Measurements from ENCODE around the gene SLC6A18.
"Not testable (repeated sequence)": the region's sequence is repeated elsewhere in the genome, so short reads cannot be mapped to it uniquely, and the experiment has no call there.

Gene SLC6A18

DNA sequence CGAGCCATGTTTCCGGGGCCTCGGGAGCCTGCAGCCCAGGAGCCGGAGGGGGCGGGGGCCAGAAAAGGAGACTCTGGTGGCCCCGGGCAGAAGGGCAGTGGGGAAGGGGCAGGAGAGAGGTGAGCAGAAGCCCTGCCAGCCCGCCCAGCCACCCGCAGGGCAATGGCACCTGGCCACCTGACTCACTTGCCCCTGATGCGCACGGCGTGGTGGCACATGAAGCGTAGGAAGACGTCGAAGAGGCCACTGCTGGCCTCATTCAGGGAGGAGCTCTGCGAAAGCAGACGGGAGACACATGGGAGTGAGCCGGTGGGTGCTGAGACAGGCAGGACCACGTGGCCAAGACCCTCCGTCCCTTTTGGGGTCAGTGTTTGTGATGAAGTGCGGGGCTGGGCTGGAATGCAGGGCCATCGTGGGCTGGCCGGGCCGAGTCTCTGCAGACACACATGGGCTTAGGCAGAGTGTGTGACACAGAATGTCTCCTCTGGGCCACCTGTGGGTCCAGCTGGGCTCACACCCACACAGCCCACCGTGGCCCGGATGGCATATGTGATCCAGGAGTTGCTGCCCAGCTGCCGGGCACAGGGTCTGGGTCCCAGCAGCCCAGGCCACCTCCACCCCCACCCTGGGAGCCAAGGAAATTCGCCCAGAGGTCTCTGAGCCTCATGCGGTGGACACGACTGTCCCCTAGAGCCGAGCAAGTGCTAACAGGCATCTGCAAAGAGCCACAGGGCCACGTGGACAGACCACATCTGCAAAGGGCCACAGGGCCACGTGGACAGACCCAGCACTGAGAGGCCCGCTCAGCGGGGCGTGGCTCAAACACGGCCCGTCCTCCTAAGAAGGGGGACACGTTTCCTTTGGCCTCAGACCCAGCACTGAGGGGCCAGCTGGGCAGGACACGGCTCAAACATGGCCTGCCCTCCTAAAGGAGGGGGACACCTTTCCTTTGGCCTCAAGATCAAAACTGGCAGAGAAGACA lies 46.0 kb downstream of the SLC6A18 start:
- Histone ChIP-seq H3K4me2 (ENCODE audit: low read length) (no peak overlapping the region), H3K79me2 (ENCODE audit: low read length) (no peaks in the 10 kb centered on the region), H3K27me3 (ENCODE audit: low read depth, low read length) (no peaks in the 10 kb centered on the region), H3K9me3 (ENCODE audit: insufficient read depth, low read length) (no peaks in the 10 kb centered on the region), H3K4me3 (ENCODE audit: low read length) (no peak overlapping the region), H3K4me1 (ENCODE audit: low read length) (no peaks in the 10 kb centered on the region), H3K9ac (ENCODE audit: low read length) (no peak overlapping the region), H4K20me1 (ENCODE audit: insufficient read depth, low read length) (no peaks in the 10 kb centered on the region), H2AFZ (ENCODE audit: low read depth, low read length) (no peak overlapping the region), H3K36me3 (replicated peaks; ENCODE audit: low read depth, low read length) (no peaks in the 10 kb centered on the region), H3K27ac (ENCODE audit: low read length) (no peak overlapping the region)
- TF ChIP-seq, protein P1, sequence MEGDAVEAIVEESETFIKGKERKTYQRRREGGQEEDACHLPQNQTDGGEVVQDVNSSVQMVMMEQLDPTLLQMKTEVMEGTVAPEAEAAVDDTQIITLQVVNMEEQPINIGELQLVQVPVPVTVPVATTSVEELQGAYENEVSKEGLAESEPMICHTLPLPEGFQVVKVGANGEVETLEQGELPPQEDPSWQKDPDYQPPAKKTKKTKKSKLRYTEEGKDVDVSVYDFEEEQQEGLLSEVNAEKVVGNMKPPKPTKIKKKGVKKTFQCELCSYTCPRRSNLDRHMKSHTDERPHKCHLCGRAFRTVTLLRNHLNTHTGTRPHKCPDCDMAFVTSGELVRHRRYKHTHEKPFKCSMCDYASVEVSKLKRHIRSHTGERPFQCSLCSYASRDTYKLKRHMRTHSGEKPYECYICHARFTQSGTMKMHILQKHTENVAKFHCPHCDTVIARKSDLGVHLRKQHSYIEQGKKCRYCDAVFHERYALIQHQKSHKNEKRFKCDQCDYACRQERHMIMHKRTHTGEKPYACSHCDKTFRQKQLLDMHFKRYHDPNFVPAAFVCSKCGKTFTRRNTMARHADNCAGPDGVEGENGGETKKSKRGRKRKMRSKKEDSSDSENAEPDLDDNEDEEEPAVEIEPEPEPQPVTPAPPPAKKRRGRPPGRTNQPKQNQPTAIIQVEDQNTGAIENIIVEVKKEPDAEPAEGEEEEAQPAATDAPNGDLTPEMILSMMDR (IDR thresholded peaks at IDR 0.05; ENCODE audit: low read depth, low read length), result no peak
- TF ChIP-seq EZH2phosphoT487 (IDR thresholded peaks at IDR 0.05; ENCODE audit: low read depth), result no peak

DNA sequence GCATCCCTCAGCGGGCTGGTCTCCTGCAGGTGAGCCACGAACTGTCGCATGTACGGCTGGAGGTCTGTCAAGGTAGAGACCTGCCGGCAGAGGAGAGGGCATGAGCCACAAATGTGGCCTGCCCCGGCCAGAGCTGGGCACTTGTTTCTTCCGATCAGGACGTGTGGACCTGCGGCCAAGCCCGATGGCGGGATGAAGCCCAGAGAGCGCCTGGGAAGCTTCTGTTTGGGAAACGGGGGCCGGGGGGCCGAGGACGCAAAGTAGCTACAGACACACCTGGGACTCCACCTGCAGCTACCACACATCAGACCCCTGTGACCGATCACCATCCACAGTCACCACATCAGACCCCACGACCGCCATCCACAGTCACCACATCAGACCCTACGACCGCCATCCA lies 47.0 kb downstream of the SLC6A18 start:
- H3K4me2 ChIP-seq (ENCODE audit: low read length), result no peak overlapping the region
- H3K27ac ChIP-seq (ENCODE audit: low read length), result no peak overlapping the region
- no peaks in the 10 kb centered on the region for H3K79me2 ChIP-seq (ENCODE audit: low read length)
- no peaks in the 10 kb centered on the region for H3K27me3 ChIP-seq (ENCODE audit: low read depth, low read length)
- no peaks in the 10 kb centered on the region for H3K4me1 ChIP-seq (ENCODE audit: low read length)
- H2AFZ ChIP-seq (ENCODE audit: low read depth, low read length), result no peak overlapping the region
- no peak for TF ChIP-seq EZH2phosphoT487 (IDR thresholded peaks at IDR 0.05; ENCODE audit: low read depth)
- TF ChIP-seq, protein P1 (IDR thresholded peaks at IDR 0.05; ENCODE audit: low read depth, low read length), result no peak
- no peaks in the 10 kb centered on the region for H3K36me3 ChIP-seq (replicated peaks; ENCODE audit: low read depth, low read length)
- H3K9me3 ChIP-seq (ENCODE audit: insufficient read depth, low read length), result no peaks in the 10 kb centered on the region
- H3K9ac ChIP-seq (ENCODE audit: low read length), result no peak overlapping the region
- no peak overlapping the region for H3K4me3 ChIP-seq (ENCODE audit: low read length)
- no peaks in the 10 kb centered on the region for H4K20me1 ChIP-seq (ENCODE audit: insufficient read depth, low read length)

DNA sequence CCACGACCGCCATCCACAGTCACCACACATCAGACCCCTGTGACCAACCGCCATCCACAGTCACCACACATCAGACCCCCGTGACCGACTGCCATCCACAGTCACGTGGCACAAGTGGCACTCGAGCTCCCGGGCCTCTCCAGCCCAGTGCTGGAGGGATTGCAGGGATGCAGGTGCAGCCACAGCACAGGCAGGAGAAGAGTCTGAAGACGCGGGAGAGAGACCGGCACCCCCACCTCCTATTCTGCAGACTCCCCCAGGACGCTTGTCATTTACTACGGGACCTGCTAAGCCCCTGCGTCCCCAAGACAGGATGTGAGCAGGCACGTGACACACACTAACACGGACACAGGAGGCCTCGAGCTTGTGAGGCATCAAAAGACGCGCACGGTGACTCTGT lies 48.6 kb downstream of the SLC6A18 start:
- H3K9me3 ChIP-seq (ENCODE audit: insufficient read depth, low read length), result no peaks in the 10 kb centered on the region
- no peaks in the 10 kb centered on the region for H4K20me1 ChIP-seq (ENCODE audit: insufficient read depth, low read length)
- TF ChIP-seq, protein P1 (IDR thresholded peaks at IDR 0.05; ENCODE audit: low read depth, low read length), result no peak
- no peak for TF ChIP-seq EZH2phosphoT487 (IDR thresholded peaks at IDR 0.05; ENCODE audit: low read depth)
- H3K27me3 ChIP-seq (ENCODE audit: low read depth, low read length), result no peaks in the 10 kb centered on the region
- H3K4me3 ChIP-seq (ENCODE audit: low read length), result no peak overlapping the region
- no peaks in the 10 kb centered on the region for H3K79me2 ChIP-seq (ENCODE audit: low read length)
- no peak overlapping the region for H3K4me2 ChIP-seq (ENCODE audit: low read length)
- H2AFZ ChIP-seq (ENCODE audit: low read depth, low read length), result no peak overlapping the region
- H3K9ac ChIP-seq (ENCODE audit: low read length), result no peak overlapping the region
- no peaks in the 10 kb centered on the region for H3K36me3 ChIP-seq (replicated peaks; ENCODE audit: low read depth, low read length)
- no peak overlapping the region for H3K27ac ChIP-seq (ENCODE audit: low read length)
- H3K4me1 ChIP-seq (ENCODE audit: low read length), result no peaks in the 10 kb centered on the region

DNA sequence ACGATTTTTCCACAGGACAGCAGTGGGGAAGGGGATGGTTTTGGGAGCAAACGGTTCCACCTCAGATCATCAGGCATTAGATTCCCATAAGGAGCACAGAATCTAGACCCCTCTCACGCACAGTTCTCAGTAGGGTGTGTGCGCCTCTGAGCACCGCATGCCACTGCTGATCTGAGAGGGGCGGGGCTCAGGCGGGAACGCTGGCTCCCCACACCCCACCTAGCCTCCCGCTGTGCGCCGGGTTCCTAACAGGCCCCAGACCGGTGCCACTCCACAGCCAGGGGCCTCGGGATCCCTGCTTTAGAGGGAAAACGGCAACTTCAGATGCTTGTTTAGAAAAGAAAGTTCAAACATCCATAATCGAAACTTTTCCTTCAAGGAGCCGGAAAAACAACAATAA lies 49.3 kb downstream of the SLC6A18 start:
- TF ChIP-seq, protein P1 (IDR thresholded peaks at IDR 0.05; ENCODE audit: low read depth, low read length), result no peak
- no peak for TF ChIP-seq EZH2phosphoT487 (IDR thresholded peaks at IDR 0.05; ENCODE audit: low read depth)
- Histone ChIP-seq H3K4me2 (ENCODE audit: low read length) (no peak overlapping the region), H2AFZ (ENCODE audit: low read depth, low read length) (no peak overlapping the region), H3K27me3 (ENCODE audit: low read depth, low read length) (no peaks in the 10 kb centered on the region), H3K4me3 (ENCODE audit: low read length) (no peak overlapping the region), H4K20me1 (ENCODE audit: insufficient read depth, low read length) (no peaks in the 10 kb centered on the region), H3K36me3 (replicated peaks; ENCODE audit: low read depth, low read length) (no peaks in the 10 kb centered on the region), H3K27ac (ENCODE audit: low read length) (no peak overlapping the region), H3K4me1 (ENCODE audit: low read length) (no peaks in the 10 kb centered on the region), H3K9me3 (ENCODE audit: insufficient read depth, low read length) (no peaks in the 10 kb centered on the region), H3K9ac (ENCODE audit: low read length) (no peak overlapping the region), H3K79me2 (ENCODE audit: low read length) (no peaks in the 10 kb centered on the region)

DNA sequence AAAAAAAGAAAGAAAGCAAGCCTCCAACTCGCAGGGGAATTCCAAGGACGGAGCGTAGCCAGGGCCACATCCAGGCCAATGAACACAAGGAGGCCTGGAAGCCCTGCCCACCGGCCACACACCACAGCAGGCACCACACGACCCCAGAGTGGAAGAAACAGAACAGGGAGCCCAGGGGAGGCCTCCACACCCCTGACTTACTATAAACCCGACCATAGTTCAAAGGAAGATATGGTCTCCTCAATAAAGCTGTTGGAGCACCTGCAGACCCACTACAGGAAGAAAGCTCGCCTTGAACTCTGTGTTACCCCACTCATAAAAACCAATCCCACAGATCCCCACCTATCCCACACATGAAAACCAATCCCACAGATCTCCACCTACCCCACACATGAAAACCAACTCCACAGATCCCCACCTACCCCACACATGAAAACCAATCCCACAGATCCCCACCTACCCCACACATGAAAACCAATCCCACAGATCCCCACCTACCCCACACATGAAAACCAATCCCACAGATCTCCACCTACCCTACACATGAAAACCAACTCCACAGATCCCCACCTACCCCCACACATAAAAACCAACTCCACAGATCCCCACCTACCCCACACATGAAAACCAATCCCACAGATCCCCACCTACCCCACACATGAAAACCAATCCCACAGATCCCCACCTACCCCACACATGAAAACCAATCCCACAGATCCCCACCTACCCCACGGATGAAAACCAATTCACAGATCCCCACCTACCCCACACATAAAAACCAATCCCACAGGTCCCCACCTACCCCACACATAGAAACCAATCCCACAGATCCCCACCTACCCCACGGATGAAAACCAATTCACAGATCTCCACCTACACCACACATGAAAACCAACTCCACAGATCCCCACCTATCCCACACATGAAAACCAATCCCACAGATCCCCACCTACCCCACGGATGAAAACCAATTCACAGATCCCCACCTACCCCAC lies 50.5 kb downstream of the SLC6A18 start:
- not testable (repeated sequence) for H4K20me1 ChIP-seq (ENCODE audit: insufficient read depth, low read length); H3K36me3 ChIP-seq (replicated peaks; ENCODE audit: low read depth, low read length); H3K9me3 ChIP-seq (ENCODE audit: insufficient read depth, low read length); H3K4me3 ChIP-seq (ENCODE audit: low read length); H2AFZ ChIP-seq (ENCODE audit: low read depth, low read length); H3K27me3 ChIP-seq (ENCODE audit: low read depth, low read length); H3K79me2 ChIP-seq (ENCODE audit: low read length); H3K4me2 ChIP-seq (ENCODE audit: low read length); H3K27ac ChIP-seq (ENCODE audit: low read length); H3K9ac ChIP-seq (ENCODE audit: low read length); H3K4me1 ChIP-seq (ENCODE audit: low read length)

All from OCI-LY3 (cell line).